AG20443 (cell line): ENCODE measurements around the gene AFF1.
A peak's percentile ranks its signal among the peaks of the same experiment; 100 is the strongest.

ENCODE experiments used
- DNase-seq: peaks from one replicate; pipeline ENCODE4 v3.0.0; 2012; ENCODE audit warnings: low spot score, mixed read lengths

The AFF1 gene

DNA sequence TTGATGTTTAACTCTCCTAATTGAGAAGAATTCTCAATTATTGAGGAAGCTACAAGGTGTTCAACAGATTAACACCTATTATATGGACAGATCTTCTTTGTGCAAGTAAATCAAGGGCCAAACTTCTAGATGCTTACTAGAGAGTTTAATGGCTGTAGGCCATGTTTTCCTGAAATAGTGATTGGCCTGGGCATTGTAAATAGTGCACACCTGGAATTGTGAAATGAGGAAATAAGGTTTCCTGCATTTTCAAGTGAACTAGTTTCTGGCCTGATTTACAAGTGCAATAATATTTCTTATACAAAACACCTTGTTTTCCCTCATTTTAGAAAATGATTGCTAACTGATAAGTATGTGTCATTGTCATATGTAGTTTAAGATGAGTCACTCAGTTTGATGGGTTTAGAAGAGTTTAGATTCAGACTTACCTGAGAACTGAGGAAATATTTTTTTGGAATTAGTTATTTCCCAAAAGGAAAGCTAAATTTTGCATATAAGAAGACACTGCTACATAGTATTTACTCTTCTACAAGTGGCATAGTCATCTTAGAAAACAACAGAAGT is 21.2 kb downstream of the AFF1 start:
- no peak for DNase-seq

DNA sequence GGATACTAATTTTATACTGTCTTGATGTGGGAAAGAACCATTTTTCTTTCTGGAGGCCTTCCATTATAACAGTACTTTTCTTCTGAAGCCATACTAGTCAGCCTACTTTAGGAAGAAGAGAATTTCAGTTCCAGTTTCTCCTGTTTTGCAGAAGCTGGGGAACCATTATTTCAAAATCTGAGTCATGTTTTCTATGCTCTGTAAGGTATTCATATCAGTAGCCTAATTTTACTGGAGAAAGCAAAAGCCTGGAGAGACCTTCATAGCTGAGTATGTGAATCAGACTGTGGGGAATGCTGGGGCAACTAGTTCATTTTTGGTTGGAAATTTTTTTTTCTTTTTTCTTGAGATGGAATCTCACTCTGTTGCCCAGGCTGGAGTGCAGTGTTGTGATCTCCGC is 22.4 kb downstream of the AFF1 start:
- DNase-seq, result peak; percentile 76

- DNase-seq, result no peak
Observed at GRCh38 chr4:86959588-86960500, 25.0 kb downstream of the AFF1 start.

- DNase-seq, result peak; percentile 21
Observed at GRCh38 chr4:86960557-86960961, 25.7 kb downstream of the AFF1 start.

GRCh38 chr4:86961116-86961515 is 26.3 kb downstream of the AFF1 start:
- no peak for DNase-seq

- no peak for DNase-seq
Observed at GRCh38 chr4:86961605-86962295, 26.9 kb downstream of the AFF1 start.

GRCh38 chr4:86963697-86964096 is 28.9 kb downstream of the AFF1 start:
- DNase-seq, result no peak

DNA sequence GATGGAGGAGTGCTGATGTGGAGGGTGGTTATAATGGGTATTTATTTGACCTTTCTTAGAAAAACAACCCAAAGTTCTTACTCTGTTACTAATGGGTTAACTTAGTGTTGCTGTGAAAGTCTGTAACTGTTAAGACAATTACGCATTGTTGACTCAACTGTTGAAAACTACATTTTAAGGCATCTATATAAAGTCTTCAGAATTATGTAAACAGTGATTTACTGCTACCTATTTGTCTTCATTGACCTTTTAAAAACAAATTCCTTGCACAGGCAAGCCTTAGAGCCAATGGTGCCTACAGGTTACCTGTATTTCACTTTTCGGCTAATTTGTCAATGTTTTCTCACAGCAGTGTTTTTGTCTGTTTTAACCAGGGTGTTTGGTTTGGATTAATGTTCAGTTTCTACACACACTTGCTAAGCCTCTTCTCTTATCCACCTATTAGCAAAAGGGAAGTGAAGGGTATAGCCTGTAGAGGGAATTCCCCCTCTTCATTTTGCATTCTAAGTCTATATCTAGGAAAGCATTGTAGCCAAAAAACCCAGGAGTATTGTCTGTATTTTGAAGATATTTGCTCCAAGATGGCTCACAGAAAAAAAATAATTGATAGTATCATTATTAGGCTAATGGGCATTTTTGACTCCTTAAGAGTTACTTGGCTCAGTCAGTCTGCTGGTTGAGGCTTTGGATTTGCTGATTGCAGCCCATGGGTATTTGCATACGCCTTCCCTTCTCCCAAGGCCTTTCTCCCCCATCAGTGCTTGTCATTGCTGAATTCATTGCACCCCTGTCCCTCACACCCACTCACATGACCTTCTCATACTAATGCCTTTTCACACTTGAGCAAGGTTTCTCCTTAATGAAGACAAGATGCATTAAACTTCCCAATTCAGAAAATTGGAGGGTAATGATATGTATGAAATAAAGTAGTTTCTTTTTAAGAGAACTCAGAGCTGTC is 30.5 kb downstream of the AFF1 start:
- no peak for DNase-seq

- no peak for DNase-seq
Observed at GRCh38 chr4:86967073-86967472, 32.3 kb downstream of the AFF1 start.

DNA sequence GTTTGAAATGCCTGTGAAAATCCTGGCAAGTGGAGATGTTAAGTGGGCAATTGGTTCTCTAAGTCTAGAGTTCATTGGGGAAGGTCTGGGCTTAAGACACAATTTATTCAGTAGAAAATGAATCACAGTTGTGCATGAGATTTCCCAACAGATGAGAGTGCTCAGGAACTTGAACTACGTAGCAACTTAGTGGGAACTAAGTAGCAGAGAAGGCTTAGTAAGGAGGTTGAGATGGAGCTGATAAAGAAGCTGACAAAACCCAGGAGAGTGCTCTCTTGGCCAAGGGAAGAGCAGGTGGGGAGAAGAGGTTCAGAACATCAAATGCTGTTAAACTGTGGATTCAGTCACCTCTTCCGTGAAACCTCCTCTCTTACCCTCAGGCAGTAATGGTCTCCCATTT is 33.0 kb downstream of the AFF1 start:
- DNase-seq, result no peak

DNA sequence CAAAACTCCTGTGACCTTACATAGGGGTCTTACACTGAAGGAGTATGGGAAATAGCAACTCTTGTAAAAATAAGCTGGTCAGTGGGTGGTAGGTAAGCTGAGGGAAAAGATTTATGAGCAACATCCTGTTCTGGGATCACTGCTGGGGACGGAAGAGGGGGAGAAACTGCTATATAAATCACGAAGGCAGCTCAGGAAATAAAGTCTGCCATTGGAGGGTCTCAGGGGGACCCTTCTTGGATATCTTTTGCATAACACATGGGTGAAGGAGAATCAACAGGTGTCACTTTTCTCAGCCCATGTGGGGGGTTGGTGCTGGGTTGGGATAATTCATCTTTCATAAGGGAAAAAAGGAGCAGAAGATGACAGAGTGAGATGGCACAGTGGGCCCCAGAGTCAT is 33.7 kb downstream of the AFF1 start:
- no peak for DNase-seq

GRCh38 chr4:86970447-86971354 is 35.9 kb downstream of the AFF1 start:
- no peak for DNase-seq

- no peak for DNase-seq
Observed at GRCh38 chr4:86971355-86971683, 36.5 kb downstream of the AFF1 start.

- DNase-seq, result peak; percentile 17
Observed at GRCh38 chr4:86972997-86973396, 38.2 kb downstream of the AFF1 start.

- DNase-seq, result no peak
Observed at GRCh38 chr4:86973668-86974067, 38.9 kb downstream of the AFF1 start.

- DNase-seq, result no peak
Observed at GRCh38 chr4:86974551-86974994, 39.8 kb downstream of the AFF1 start.

GRCh38 chr4:86975927-86976326 is 41.1 kb downstream of the AFF1 start:
- no peak for DNase-seq

DNA sequence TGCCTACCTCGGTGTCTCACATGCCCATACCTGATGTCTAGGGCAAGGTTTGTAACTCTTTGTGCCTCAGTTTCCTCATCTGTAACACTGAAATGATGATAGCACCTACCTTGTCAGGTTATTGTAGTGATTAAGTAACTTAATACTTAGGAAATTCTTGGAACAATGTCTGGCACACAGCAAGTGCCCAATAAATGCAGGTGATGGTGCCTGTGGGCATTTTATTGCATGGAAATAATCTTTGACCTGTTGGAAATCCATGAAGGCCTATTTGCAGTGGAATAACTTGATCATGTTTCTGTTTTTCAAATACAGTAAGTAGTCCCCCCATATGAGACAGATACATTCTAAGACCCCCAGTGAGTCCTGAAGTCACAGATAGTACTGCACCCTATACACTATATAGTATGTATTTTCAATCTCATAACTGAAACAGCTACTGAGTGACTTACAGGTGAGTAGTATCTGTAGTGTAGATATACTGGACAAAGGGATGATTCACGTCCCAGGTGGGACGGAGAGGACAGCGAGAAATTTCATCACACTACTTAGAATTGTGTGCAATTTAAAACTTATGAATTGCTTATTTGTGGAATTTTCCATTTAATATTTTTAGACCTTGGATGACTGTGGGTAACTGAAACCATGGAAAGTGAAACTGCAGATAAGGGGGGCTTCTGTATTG is 42.1 kb downstream of the AFF1 start:
- no peak for DNase-seq

DNA sequence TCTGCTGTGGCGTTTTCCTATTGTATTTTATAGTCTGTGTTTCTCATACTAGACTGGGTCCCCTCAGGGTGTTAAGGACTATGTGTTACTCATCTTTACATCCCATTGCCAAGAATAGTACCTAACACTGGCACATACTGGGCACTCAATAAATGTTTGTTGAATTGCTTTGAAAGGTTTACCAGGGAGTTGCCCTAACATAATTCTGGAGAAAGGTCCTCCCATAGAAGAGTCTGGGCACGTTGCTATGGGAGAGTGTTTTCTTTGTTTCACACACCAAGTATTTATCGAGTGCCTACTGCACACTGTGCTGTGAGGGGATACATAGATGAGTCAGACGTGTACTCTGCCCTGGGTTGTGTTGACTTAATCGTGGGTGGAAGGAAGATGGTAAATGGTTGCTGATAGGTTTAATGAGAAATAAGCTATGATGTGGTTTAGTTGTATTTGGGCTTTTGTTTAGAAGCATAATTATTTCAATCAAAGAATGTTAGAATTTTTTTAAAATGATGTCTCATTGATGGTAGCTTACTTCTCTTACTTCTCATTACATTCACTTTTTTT is 42.9 kb downstream of the AFF1 start:
- peak; percentile 33 for DNase-seq

DNA sequence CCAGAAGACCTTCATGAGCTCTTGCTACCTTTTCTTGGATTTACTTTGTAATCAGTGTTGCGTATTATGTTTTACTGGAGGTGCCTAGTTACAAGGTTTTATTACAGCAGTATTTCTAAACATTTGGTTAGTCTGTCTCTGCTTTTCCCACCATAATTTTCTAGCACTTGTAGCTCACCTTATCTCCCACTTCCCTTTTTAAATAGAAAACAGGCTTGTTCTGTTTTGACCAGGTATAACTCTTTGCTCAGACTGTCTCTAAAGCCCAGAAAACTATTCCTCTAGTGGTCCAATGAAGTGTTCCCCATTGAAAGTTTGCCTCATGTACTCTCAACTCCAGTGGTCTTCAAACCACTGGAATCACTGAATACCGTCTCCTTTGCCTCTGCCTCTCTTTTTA is 43.9 kb downstream of the AFF1 start:
- no peak for DNase-seq
